ENCODE measurements around the gene PDZRN3. TPM values are rescaled to one million over a fixed set of nuclear protein-coding genes. Genes with fewer than 3 reads are reported as not detected.

PDZRN3 gene
- total and polyA plus RNA-seq, 2 experiments from 2014 or later, result 7.5 to 14.0 TPM

- TF ChIP-seq REST (IDR thresholded peaks at IDR 0.05; ENCODE audit: unreplicated experiment), result no peak
These were observed 522 bp downstream of the PDZRN3 start (continued) for GRCh38 chr3:73624017-73624820.

GRCh38 chr3:73623346-73623745 lies 1.4 kb downstream of the PDZRN3 start:
- peaks cover 24% of the 10 kb centered on the region for H3K27me3 Mint-ChIP-seq (ENCODE audit: insufficient read depth, low read depth, poor library complexity)
- Histone ChIP-seq H3K9me2 (ENCODE audit: insufficient read depth) (no peaks in the 10 kb centered on the region), H3K36me3 (ENCODE audit: insufficient read depth) (no peaks in the 10 kb centered on the region), H2AFZ (no peak overlapping the region), H3K27ac (ENCODE audit: low read depth) (no peak overlapping the region), H3K4me1 (ENCODE audit: insufficient read depth) (peaks cover 29% of the 10 kb centered on the region), H3F3A (replicated peaks; ENCODE audit: low read depth) (no peaks in the 10 kb centered on the region; the same call in 1 of the 2 replicates), H3K4me3 (peak overlapping the region; percentile 74), H3K27me3 (ENCODE audit: insufficient read depth) (peaks cover 40% of the 10 kb centered on the region), H3K79me2 (replicated peaks; ENCODE audit: insufficient read depth) (peaks cover 22% of the 10 kb centered on the region), H4K20me1 (replicated peaks; ENCODE audit: insufficient read depth) (peaks cover 8% of the 10 kb centered on the region; the same call in 1 of the 2 replicates), H3K4me2 (peak overlapping the region; percentile 88)
- peak overlapping the region; percentile 71 for H3K4me3 Mint-ChIP-seq
- H3K4me1 Mint-ChIP-seq, result peaks cover 30% of the 10 kb centered on the region
- no peaks in the 10 kb centered on the region for H3K9me3 Mint-ChIP-seq
- ATAC-seq (no peak), DNase-seq (ENCODE audit: low spot score) (no peak)
- TF ChIP-seq ZNF331 (CRISPR knock-in tag; IDR thresholded peaks at IDR 0.05; ENCODE audit: low read depth), result no peak
- no peak overlapping the region for H3K27ac Mint-ChIP-seq
- H3K36me3 Mint-ChIP-seq (ENCODE audit: low read depth), result no peaks in the 10 kb centered on the region

- Mint-ChIP-seq H3K36me3 (ENCODE audit: low read depth) (no peaks in the 10 kb centered on the region), H3K9me3 (no peaks in the 10 kb centered on the region), H3K27me3 (ENCODE audit: insufficient read depth, low read depth, poor library complexity) (peaks cover 24% of the 10 kb centered on the region), H3K27ac (no peak overlapping the region), H3K4me3 (peak overlapping the region; percentile 21; the same call in 1 of the 3 replicates), H3K4me1 (peaks cover 29% of the 10 kb centered on the region)
- H3K4me2 ChIP-seq, result peak overlapping the region; percentile 51; the same call in 1 of the 2 replicates
- TF ChIP-seq ETS1 (IDR thresholded peaks at IDR 0.05), result no peak
- no peak for TF ChIP-seq NANOG (IDR thresholded peaks at IDR 0.05; ENCODE audit: borderline replicate concordance)
- peaks cover 40% of the 10 kb centered on the region for H3K27me3 ChIP-seq (ENCODE audit: insufficient read depth)
- H3K4me3 ChIP-seq, result peak overlapping the region; percentile 28; the same call in 1 of the 2 replicates
- peak; percentile 31 for DNase-seq (ENCODE audit: low spot score)
- H3K9me2 ChIP-seq (ENCODE audit: insufficient read depth), result no peaks in the 10 kb centered on the region
- peaks cover 29% of the 10 kb centered on the region for H3K4me1 ChIP-seq (ENCODE audit: insufficient read depth)
- H4K20me1 ChIP-seq (replicated peaks; ENCODE audit: insufficient read depth), result peaks cover 8% of the 10 kb centered on the region; the same call in 1 of the 2 replicates
- no peaks in the 10 kb centered on the region; the same call in 1 of the 2 replicates for H3F3A ChIP-seq (replicated peaks; ENCODE audit: low read depth)
- H3K79me2 ChIP-seq (replicated peaks; ENCODE audit: insufficient read depth), result peaks cover 27% of the 10 kb centered on the region
- no peak overlapping the region for H3K27ac ChIP-seq (ENCODE audit: low read depth)
- no peak overlapping the region for H2AFZ ChIP-seq
- peak; percentile 3; the same call in 2 of the 3 replicates for ATAC-seq
- no peaks in the 10 kb centered on the region for H3K36me3 ChIP-seq (ENCODE audit: insufficient read depth)
These were observed 2.5 kb downstream of the PDZRN3 start for GRCh38 chr3:73622091-73622805.
